Activated CD4-positive, alpha-beta T cell treated with anti-CD3 and anti-CD28 coated beads, Interleukin-2, amount 50 U/mL, for 16 hours (primary cell): ENCODE results near the gene ELAVL3.

Experiments
- DNase-seq: peaks from one replicate; pipeline ENCODE4 v3.0.0-alpha.2; 2020

ELAVL3 gene

DNA sequence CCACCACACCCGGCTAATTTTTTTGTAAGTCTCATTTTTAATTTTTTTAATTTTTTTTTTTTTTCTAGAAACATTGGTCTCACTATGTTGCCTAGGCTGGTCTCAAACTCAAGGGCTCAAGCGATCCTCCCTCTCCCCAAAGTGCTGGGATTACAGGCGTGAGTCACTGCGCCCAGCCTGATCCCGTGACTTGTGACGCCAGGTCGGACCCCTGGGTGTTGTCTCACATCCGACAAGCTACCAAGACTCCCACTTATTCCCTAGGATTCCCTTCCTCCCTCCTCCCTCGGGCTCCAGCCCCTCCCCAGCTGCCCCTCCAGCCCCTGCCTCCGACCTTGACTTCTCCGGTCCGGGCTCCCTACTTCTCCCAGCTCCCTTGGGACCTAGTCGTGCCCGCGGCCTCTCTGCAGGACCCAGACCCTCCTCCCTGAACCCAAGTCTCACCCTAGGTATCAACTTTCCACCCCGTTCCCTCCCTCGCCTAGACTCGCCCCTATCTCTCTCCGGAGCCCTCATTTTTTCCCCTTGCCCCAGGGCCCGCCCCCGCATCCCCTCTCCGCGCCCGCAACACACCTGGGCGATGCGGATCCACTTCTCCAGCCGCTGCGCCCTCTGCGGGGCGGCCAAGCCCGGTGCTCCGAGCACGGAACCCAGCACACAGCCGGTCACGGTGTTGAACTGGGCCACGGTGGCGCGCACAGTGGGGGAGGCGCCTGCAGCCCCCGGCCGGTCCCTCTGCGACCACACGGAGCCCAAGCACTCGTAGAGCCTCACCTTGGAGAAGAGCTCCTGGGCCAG is 74.8 kb downstream of the ELAVL3 start:
- DNase-seq, result no peak

- DNase-seq, result no peak
These were observed 76.1 kb downstream of the ELAVL3 start for GRCh38 chr19:11404588-11405222.

- DNase-seq, result no peak
These were observed 78.9 kb downstream of the ELAVL3 start for GRCh38 chr19:11401808-11402543.
